Panc1 (cell line): ENCODE measurements around the gene LRRN4CL. TPM values are rescaled to one million over a fixed set of nuclear protein-coding genes. Genes with fewer than 3 reads are reported as not detected.
"Not testable (repeated sequence)": the region's sequence is repeated elsewhere in the genome, so short reads cannot be mapped to it uniquely, and the experiment has no call there.

Source experiments
- ATAC-seq: fragments of 200-7000 bp; cut with Tn5 transposase; 2 replicates; pipeline ENCODE4 v1.9.1; 2020; ENCODE audit warnings: mild to moderate bottlenecking, moderate library complexity
- BruUV-seq: library from RNA; stranded (reverse); fragments of 400-500 nt; replicated peaks from 2 replicates; lab custom pipeline; 2021; lab: Mats Ljungman, UMichigan
- CTCF ChIA-PET: fragments of 300-600 bp; sonication (Branson Sonifier 250); formaldehyde crosslinking; loops from one replicate; lab custom pipeline; 2022; ENCODE audit warnings: antibody characterized with exemption; lab: Charles Lee
- POLR2A ChIA-PET: fragments of 300-600 bp; sonication (Branson Sonifier 250); formaldehyde crosslinking; loops from one replicate; lab custom pipeline; 2022; ENCODE audit warnings: antibody characterized with exemption; lab: Charles Lee
- DNase-seq: peaks from one replicate; pipeline ENCODE4 v3.0.0-alpha.2; 2010; ENCODE audit warnings: low read depth, low spot score
- H3K27ac ChIP-seq: 2 replicates; pipeline ENCODE4 v1.5.1; 2011; ENCODE audit warnings: mild to moderate bottlenecking, low read length, inconsistent platforms
- H3K27me3 ChIP-seq: fragments of 200-500 bp; sonication (Bioruptor generic); 2 replicates; pipeline ENCODE4 v1.6.0; 2014; ENCODE audit warnings: low read length, inconsistent platforms; ENCODE audit not compliant: control insufficient read depth, insufficient read depth
- H3K36me3 ChIP-seq: fragments of 200-500 bp; sonication (Bioruptor generic); 2 replicates; pipeline ENCODE4 v1.5.1; 2014; ENCODE audit warnings: inconsistent platforms, mild to moderate bottlenecking, low read length, moderate library complexity; ENCODE audit not compliant: control insufficient read depth, insufficient read depth
- H3K4me1 ChIP-seq: 2 replicates; pipeline ENCODE4 v1.5.1; 2011; ENCODE audit warnings: inconsistent platforms, mild to moderate bottlenecking, low read length, moderate library complexity; ENCODE audit not compliant: control insufficient read depth, insufficient read depth
- H3K4me3 ChIP-seq, 2 experiments: 2 replicates each; pipeline ENCODE4 v1.5.1; 2011 to 2012; ENCODE audit warnings: low read depth in 2 of 2, low read length in 2 of 2, mild to moderate bottlenecking in 2 of 2, inconsistent platforms in 1 of 2, moderate library complexity in 1 of 2
- H3K9me3 ChIP-seq: fragments of 200-500 bp; sonication (Bioruptor generic); 2 replicates; pipeline ENCODE4 v1.5.1; 2014; ENCODE audit warnings: low read depth, mild to moderate bottlenecking, inconsistent platforms, low read length, moderate library complexity; ENCODE audit not compliant: control insufficient read depth, insufficient read depth
- CTCF ChIP-seq: fragments of 450-650 bp; IDR thresholded peaks from 2 replicates; pipeline ENCODE4 v1.5.1; 2017; ENCODE audit warnings: mild to moderate bottlenecking
- POLR2AphosphoS5 ChIP-seq: IDR thresholded peaks from 2 replicates; pipeline ENCODE4 v1.6.1; 2012; ENCODE audit warnings: mild to moderate bottlenecking, low read depth, low read length, moderate library complexity
- REST ChIP-seq, 2 experiments: IDR thresholded peaks; 2 replicates each; pipeline ENCODE4 v1.6.1; 2011 to 2012; ENCODE audit warnings: low read depth in 2 of 2, control low read depth in 1 of 2, low read length in 1 of 2, mild to moderate bottlenecking in 1 of 2, moderate library complexity in 1 of 2; ENCODE audit not compliant: insufficient read depth in 1 of 2
- SIN3A ChIP-seq: IDR thresholded peaks from 2 replicates; pipeline ENCODE4 v1.6.1; 2012; ENCODE audit warnings: low read depth, mild to moderate bottlenecking, low read length, moderate library complexity, borderline replicate concordance; ENCODE audit not compliant: insufficient read depth
- TCF7L2 ChIP-seq: IDR thresholded peaks from 2 replicates; pipeline ENCODE4 v1.6.1; 2011; ENCODE audit warnings: mild to moderate bottlenecking, low read depth, low read length, inconsistent platforms
- in situ Hi-C: cut with HindIII; loops from 2 replicates; pipeline ENCODE4 v1.10.0; 2016; ENCODE audit warnings: low sequenced_read_pairs, low pct_unique_long_range_greater_than_20kb
- intact Hi-C: fragments of 100-400 bp; cut with micrococcal nuclease; formaldehyde crosslinking; loops from one replicate; pipeline ENCODE4 v1.10.0; 2022; ENCODE audit not compliant: unreplicated experiment
- total RNA-seq: library from RNA; stranded (reverse); gene quantifications from one replicate; pipeline ENCODE4 v1.2.1, GENCODE V29; 2021; ENCODE audit not compliant: unreplicated experiment

Gene LRRN4CL
- total RNA-seq, 1 experiment from 2014 or later, result 0.13 TPM

- no peak for ATAC-seq
- intact Hi-C loops (no loop called here), in situ Hi-C loops (no loop called here)
- Histone ChIP-seq H3K27ac (no peak overlapping the region), H3K9me3 (no peaks in the 10 kb centered on the region), H3K36me3 (no peaks in the 10 kb centered on the region; the same call in 1 of the 2 replicates), H3K27me3 (no peaks in the 10 kb centered on the region), H3K4me1 (peaks cover 19% of the 10 kb centered on the region), H3K4me3 (no peak overlapping the region; a peak in 1 of 4 replicates)
- no TSS peak for BruUV-seq
- TF ChIP-seq CTCF, result no peak
- TF ChIP-seq SIN3A, result no peak
- no peak for TF ChIP-seq REST (IDR thresholded peaks at IDR 0.05; ENCODE audit: insufficient read depth in 1 of 2, low read depth in 2 of 2, low read length in 1 of 2)
- no peak for TF ChIP-seq TCF7L2
- TF ChIP-seq POLR2AphosphoS5, result no peak
- DNase-seq, result no peak
- POLR2A ChIA-PET, result interaction anchor here (1.4 kb wide), 1 partner anchor 10 kb away, joined by 4 read pairs; no protein-coding TSS in a partner anchor
- CTCF ChIA-PET, result no interaction called here
Observed at GRCh38 chr11:62677156-62677555, 12.2 kb downstream of the LRRN4CL start.

GRCh38 chr11:62676698-62677097 lies 12.6 kb downstream of the LRRN4CL start:
- DNase-seq (no peak), ATAC-seq (no peak)
- no TSS peak for BruUV-seq
- Histone ChIP-seq H3K27me3 (no peaks in the 10 kb centered on the region), H3K4me1 (peaks cover 19% of the 10 kb centered on the region), H3K27ac (no peak overlapping the region), H3K9me3 (no peaks in the 10 kb centered on the region), H3K36me3 (no peaks in the 10 kb centered on the region; the same call in 1 of the 2 replicates), H3K4me3 (no peak overlapping the region)
- CTCF ChIA-PET, result no interaction called here
- intact Hi-C loops, result no loop called here
- in situ Hi-C loops, result no loop called here
- TF ChIP-seq CTCF (no peak), TCF7L2 (no peak), SIN3A (no peak), REST (IDR thresholded peaks at IDR 0.05; ENCODE audit: insufficient read depth in 1 of 2, low read depth in 2 of 2, low read length in 1 of 2) (no peak), POLR2AphosphoS5 (no peak)
- POLR2A ChIA-PET, result interaction anchor here (1.4 kb wide), 1 partner anchor 10 kb away, joined by 4 read pairs; no protein-coding TSS in a partner anchor

- H3K9me3 ChIP-seq, H3K36me3 ChIP-seq, H3K27ac ChIP-seq, H3K4me3 ChIP-seq, CTCF ChIA-PET, DNase-seq, BruUV-seq, intact Hi-C loops, in situ Hi-C loops, ATAC-seq, H3K27me3 ChIP-seq: not testable (repeated sequence)
- peaks cover 19% of the 10 kb centered on the region for H3K4me1 ChIP-seq
- POLR2A ChIA-PET, result interaction anchor here (0.6 kb wide), 1 partner anchor 8 kb away, joined by 3 read pairs; no protein-coding TSS in a partner anchor
Observed at GRCh38 chr11:62675415-62675814, 13.9 kb downstream of the LRRN4CL start.
